Measurements from ENCODE around the gene RCAN3. TPM values are rescaled to one million over a fixed set of nuclear protein-coding genes. Genes with fewer than 3 reads are reported as not detected.

Gene RCAN3
- total RNA-seq, 1 experiment from 2014 or later: 25.6 TPM

DNA sequence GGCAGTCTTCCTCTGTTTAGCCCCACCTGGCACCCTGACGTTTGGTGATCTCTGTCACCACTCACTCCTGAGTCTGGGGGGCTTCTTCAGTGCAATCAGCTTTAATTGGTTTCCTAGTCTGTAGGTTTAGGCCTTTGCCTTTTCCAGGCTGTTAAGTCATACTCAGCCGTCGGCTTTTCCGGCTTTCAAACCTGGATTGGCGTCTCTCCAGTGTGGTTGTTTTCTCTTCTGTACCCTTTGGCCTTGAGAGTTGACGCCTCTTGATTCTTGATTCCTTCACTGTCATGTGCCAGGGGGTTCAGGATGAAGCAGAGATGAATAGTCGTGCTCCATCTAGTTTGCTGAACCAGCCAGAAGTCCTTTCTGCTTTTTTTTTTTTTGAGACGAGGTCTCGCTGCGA is 78.1 kb downstream of the RCAN3 start:
- H3K9ac ChIP-seq (ENCODE audit: low read length): no peak overlapping the region

DNA sequence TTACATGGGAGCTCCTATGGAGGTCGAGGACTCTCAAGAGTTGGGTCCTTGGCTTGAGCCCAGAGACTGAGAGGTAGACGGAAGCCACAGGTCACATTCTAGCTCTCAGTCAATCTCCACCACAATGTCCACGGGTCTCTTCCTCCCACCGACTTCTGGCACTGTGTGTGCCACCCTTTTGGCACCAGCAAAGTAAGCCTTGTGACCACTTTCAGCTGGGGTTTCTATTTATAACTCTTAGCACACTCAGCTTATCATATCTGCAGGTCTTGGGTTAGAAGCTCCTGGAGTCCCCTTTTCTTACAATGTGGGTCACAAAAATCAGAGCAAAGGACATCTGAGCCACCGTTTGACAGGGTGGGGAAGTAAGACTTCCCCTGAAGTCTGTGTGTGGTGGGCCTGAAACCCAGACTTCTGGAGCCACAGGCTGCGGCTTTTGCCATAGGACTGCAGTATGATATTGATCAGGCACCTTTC is 81.6 kb downstream of the RCAN3 start:
- Histone ChIP-seq H3K4me2 (ENCODE audit: low read length) (no peak overlapping the region), H3K4me1 (ENCODE audit: insufficient read depth, low read length) (no peaks in the 10 kb centered on the region; the same call in 1 of the 2 replicates), H3K4me3 (ENCODE audit: low read length) (no peak overlapping the region), H3K9me3 (ENCODE audit: low read length) (no peaks in the 10 kb centered on the region), H3K9ac (ENCODE audit: low read length) (no peak overlapping the region), H2AFZ (ENCODE audit: low read length) (no peak overlapping the region), H4K20me1 (ENCODE audit: low read length) (no peaks in the 10 kb centered on the region), H3K27ac (ENCODE audit: low read length) (no peak overlapping the region), H3F3A (ENCODE audit: low read length, unreplicated experiment) (no peaks in the 10 kb centered on the region), H3K36me3 (ENCODE audit: low read depth, low read length) (no peaks in the 10 kb centered on the region), H3K9me2 (replicated peaks; ENCODE audit: low read length) (no peaks in the 10 kb centered on the region), H3K27me3 (ENCODE audit: low read length) (no peaks in the 10 kb centered on the region), H3K79me2 (ENCODE audit: low read length) (no peaks in the 10 kb centered on the region)
- intact Hi-C loops (cut with micrococcal nuclease): no loop called here
- DNase-seq: no peak
- no TSS peak for BruUV-seq (replicated peaks)
- ATAC-seq: no peak
- POLR2A ChIA-PET (ENCODE audit: unreplicated experiment): interaction anchor here (0.5 kb wide), 1 partner anchor 69 kb away, joined by 3 read pairs; no protein-coding TSS in a partner anchor
- CTCF ChIA-PET: no interaction called here
- TF ChIP-seq EZH2 (IDR thresholded peaks at IDR 0.05; ENCODE audit: low read length, unreplicated experiment) (no peak), EZH2phosphoT487 (IDR thresholded peaks at IDR 0.05; ENCODE audit: borderline replicate concordance, low read length) (no peak)
- TF ChIP-seq, protein P1, sequence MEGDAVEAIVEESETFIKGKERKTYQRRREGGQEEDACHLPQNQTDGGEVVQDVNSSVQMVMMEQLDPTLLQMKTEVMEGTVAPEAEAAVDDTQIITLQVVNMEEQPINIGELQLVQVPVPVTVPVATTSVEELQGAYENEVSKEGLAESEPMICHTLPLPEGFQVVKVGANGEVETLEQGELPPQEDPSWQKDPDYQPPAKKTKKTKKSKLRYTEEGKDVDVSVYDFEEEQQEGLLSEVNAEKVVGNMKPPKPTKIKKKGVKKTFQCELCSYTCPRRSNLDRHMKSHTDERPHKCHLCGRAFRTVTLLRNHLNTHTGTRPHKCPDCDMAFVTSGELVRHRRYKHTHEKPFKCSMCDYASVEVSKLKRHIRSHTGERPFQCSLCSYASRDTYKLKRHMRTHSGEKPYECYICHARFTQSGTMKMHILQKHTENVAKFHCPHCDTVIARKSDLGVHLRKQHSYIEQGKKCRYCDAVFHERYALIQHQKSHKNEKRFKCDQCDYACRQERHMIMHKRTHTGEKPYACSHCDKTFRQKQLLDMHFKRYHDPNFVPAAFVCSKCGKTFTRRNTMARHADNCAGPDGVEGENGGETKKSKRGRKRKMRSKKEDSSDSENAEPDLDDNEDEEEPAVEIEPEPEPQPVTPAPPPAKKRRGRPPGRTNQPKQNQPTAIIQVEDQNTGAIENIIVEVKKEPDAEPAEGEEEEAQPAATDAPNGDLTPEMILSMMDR (conservative IDR thresholded peaks at IDR 0.05; ENCODE audit: low read depth, low read length): no peak

More for the DNA sequence above, 78.1 kb downstream of the RCAN3 start:
- H3K4me2 ChIP-seq (ENCODE audit: low read length): no peak overlapping the region
- H3K27me3 ChIP-seq (ENCODE audit: low read length): no peaks in the 10 kb centered on the region
- no peaks in the 10 kb centered on the region for H3K79me2 ChIP-seq (ENCODE audit: low read length)
- H2AFZ ChIP-seq (ENCODE audit: low read length): no peak overlapping the region
- H3K9me2 ChIP-seq (replicated peaks; ENCODE audit: low read length): no peaks in the 10 kb centered on the region
- H3K9me3 ChIP-seq (ENCODE audit: low read length): no peaks in the 10 kb centered on the region
- intact Hi-C loops (cut with micrococcal nuclease): no loop called here
- DNase-seq: no peak
- BruUV-seq (replicated peaks): no TSS peak
- POLR2A ChIA-PET (ENCODE audit: unreplicated experiment): no interaction called here
- no peak overlapping the region for H3K4me3 ChIP-seq (ENCODE audit: low read length)
- no peaks in the 10 kb centered on the region for H3K36me3 ChIP-seq (ENCODE audit: low read depth, low read length)
- no peak for ATAC-seq
- CTCF ChIA-PET: no interaction called here
- H4K20me1 ChIP-seq (ENCODE audit: low read length): no peaks in the 10 kb centered on the region
- TF ChIP-seq, protein P1 (conservative IDR thresholded peaks at IDR 0.05; ENCODE audit: low read depth, low read length): no peak
- TF ChIP-seq EZH2 (IDR thresholded peaks at IDR 0.05; ENCODE audit: low read length, unreplicated experiment) (no peak), EZH2phosphoT487 (IDR thresholded peaks at IDR 0.05; ENCODE audit: borderline replicate concordance, low read length) (no peak)
- H3F3A ChIP-seq (ENCODE audit: low read length, unreplicated experiment): no peaks in the 10 kb centered on the region
- no peaks in the 10 kb centered on the region for H3K4me1 ChIP-seq (ENCODE audit: insufficient read depth, low read length)
- no peak overlapping the region for H3K27ac ChIP-seq (ENCODE audit: low read length)

DNA sequence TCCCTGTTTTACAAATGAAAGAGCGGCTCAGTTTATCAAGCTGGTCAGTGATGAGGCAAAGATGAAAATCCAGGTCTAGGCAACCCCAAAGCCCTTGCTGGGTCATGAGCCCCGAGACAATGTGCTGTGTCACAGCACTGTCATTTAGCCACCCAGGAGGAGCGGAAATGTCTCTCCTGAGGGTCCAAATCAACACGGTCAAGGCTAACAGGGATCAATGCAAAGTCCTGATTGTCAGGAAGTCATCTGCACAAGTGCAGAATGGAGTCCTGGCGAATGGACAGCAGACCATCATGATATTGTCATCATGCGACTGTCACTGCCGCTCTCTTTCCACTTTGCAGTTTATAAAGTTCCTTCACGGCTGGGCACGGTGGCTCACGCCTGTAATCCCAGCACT is 83.5 kb downstream of the RCAN3 start:
- Histone ChIP-seq H3K4me1 (ENCODE audit: insufficient read depth, low read length) (no peaks in the 10 kb centered on the region; the same call in 1 of the 2 replicates), H3F3A (ENCODE audit: low read length, unreplicated experiment) (no peaks in the 10 kb centered on the region), H3K4me3 (ENCODE audit: low read length) (no peak overlapping the region), H2AFZ (ENCODE audit: low read length) (no peak overlapping the region), H3K27me3 (ENCODE audit: low read length) (no peaks in the 10 kb centered on the region), H3K79me2 (ENCODE audit: low read length) (no peaks in the 10 kb centered on the region), H3K4me2 (ENCODE audit: low read length) (no peak overlapping the region), H4K20me1 (ENCODE audit: low read length) (no peaks in the 10 kb centered on the region), H3K36me3 (ENCODE audit: low read depth, low read length) (no peaks in the 10 kb centered on the region), H3K9ac (ENCODE audit: low read length) (no peak overlapping the region), H3K27ac (ENCODE audit: low read length) (no peak overlapping the region), H3K9me3 (ENCODE audit: low read length) (no peaks in the 10 kb centered on the region), H3K9me2 (replicated peaks; ENCODE audit: low read length) (no peaks in the 10 kb centered on the region)
- no TSS peak for BruUV-seq (replicated peaks)
- TF ChIP-seq, protein P1 (conservative IDR thresholded peaks at IDR 0.05; ENCODE audit: low read depth, low read length): no peak
- TF ChIP-seq EZH2phosphoT487 (IDR thresholded peaks at IDR 0.05; ENCODE audit: borderline replicate concordance, low read length) (no peak), EZH2 (IDR thresholded peaks at IDR 0.05; ENCODE audit: low read length, unreplicated experiment) (no peak)
- ATAC-seq (no peak), DNase-seq (no peak)
- ChIA-PET POLR2A (ENCODE audit: unreplicated experiment) (interaction anchor here (0.6 kb wide), 1 partner anchor 97 kb away, joined by 4 read pairs; no protein-coding TSS in a partner anchor), CTCF (no interaction called here)
- intact Hi-C loops (cut with micrococcal nuclease): loop anchor here (5.0 kb wide), 1 partner anchor 84 kb away; the partner anchor contains the start of gene RCAN3

Data from PC-3 (cell line).